GM18909 (cell line): Measurements from ENCODE around the gene DLK1.

Experiments used
- ATAC-seq: cut with Tn5 transposase; IDR thresholded peaks from one replicate; pipeline ENCODE4 v1.9.1; 2021; ENCODE audit warnings: mild to moderate bottlenecking; ENCODE audit not compliant: unreplicated experiment, poor library complexity

The DLK1 gene

DNA sequence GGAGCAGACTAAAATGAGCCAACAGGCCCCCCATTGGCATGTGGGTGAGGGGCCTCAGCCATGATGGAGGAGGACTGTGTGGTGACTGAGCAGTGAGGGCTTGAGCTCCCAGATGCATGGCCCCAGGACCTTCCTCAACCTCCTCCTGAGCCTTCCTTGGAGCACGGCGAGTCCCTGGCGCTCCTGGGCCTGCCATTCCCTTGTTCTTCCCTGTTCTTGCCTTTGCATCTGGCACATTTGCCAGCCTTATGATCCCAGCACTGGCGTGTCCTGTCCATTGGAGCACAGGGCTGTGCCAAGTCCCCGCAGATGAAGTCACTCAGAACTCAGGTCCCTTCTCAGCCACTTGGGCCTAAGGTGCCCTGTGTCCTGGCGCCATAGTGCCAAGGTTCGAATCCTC lies 58.9 kb downstream of the DLK1 start:
- ATAC-seq: no peak

DNA sequence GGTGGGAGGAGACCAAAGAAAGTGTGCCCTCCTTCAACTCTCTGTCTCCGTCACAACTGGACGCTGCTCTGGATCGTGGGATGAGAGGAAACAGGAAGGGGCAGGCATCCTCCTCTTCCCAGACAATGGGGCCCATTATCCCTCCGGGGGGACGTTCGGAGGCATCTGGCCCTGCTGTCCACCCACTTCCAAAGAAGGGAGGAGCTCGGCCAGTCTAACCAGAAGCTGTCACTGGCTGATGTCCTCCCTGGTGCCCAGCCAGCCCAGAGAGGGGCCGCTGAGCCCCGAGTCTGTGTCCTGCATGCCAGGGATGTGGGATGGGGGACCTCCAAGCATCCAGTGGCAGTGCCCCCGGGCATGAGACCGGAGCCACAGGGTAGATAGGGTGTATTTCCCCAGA lies 59.4 kb downstream of the DLK1 start:
- no peak for ATAC-seq

DNA sequence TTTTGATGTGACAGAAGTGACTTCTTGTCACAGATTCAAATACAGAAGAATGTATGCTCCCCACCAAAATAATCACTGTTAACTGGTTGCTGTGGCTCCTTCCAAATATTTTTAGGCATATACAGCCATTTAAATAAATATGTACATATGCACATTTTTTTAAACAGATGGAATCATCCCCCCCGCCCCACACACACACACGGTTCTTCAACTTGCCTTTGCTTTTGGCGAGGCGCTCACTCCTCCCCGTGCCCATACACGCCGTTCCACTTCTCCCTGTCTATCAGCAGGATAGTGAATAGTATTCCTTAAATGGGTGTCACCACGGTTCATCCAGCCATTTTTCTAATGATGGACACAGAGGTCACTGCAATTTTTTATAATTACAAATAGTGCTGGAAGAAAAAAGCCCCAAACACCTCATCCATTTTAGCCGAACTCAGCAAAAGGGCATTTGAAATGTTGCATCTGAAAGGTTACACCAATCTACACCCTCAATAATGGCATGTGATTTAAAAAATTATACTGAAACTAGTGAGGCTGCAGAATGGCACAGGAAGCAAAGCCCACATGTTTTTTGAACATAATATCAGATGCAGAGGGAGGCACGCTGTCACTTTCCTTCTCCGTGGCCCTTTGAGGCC lies 60.0 kb downstream of the DLK1 start:
- ATAC-seq: no peak

DNA sequence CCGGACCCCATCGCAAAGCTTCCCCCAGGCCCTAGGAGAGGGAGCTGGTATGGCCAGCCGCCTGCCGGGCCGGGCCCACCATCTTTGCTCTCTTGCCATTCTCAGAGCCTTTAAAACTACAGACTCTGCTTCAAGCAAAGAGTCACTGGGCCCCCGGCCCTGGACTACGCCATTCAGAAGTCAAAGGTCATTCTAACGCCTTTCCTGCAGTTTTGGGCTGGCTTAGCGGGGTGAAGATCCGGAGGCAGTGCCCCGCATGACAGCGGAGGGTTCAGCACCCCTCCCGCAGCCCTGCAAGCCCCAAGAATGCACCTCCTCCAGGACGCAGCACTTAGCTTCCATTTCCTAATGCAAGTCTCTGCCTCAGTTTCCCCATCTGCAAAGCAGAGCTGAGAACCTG lies 61.0 kb downstream of the DLK1 start:
- no peak for ATAC-seq
